Measurements from ENCODE around the gene AASS.
"Not testable (repeated sequence)": the region's sequence is repeated elsewhere in the genome, so short reads cannot be mapped to it uniquely, and the experiment has no call there.

Gene AASS

GRCh38 chr7:122136078-122136477 is 8.0 kb downstream of the AASS start:
- H3K4ac ChIP-seq (ENCODE audit: low read depth, low read length) = no peak overlapping the region
- peaks cover 5% of the 10 kb centered on the region for H3K79me1 ChIP-seq (ENCODE audit: low read length)
- peaks cover 38% of the 10 kb centered on the region for H3K79me2 ChIP-seq (ENCODE audit: control insufficient read depth, insufficient read depth, low read length)
- no peak overlapping the region for H3K23ac ChIP-seq (ENCODE audit: low read length)
- no peaks in the 10 kb centered on the region for H3K36me3 ChIP-seq (ENCODE audit: control insufficient read depth, insufficient read depth, low read length)
- WGBS (ENCODE audit: extremely low coverage, insufficient coverage, low lambda C conversion rate) = no CpG with 5 or more reads among the region's 3 CpGs
- peaks cover 3% of the 10 kb centered on the region for H3K4me1 ChIP-seq (ENCODE audit: control insufficient read depth, low read depth, low read length)
- H2BK15ac ChIP-seq (replicated peaks; ENCODE audit: low read depth) = no peak overlapping the region
- no peaks in the 10 kb centered on the region for H3K27me3 ChIP-seq (ENCODE audit: insufficient read depth, low read length, poor library complexity)
- no peak overlapping the region for H3K4me3 ChIP-seq (ENCODE audit: low read length)
- H2BK120ac ChIP-seq (ENCODE audit: low read depth, low read length) = no peak overlapping the region
- H2AK5ac ChIP-seq (ENCODE audit: low read length) = no peak overlapping the region
- H4K8ac ChIP-seq (ENCODE audit: low read depth, low read length) = no peak overlapping the region
- H3K27ac ChIP-seq (ENCODE audit: low read depth, low read length) = no peak overlapping the region
- no peak overlapping the region for H3K18ac ChIP-seq (ENCODE audit: low read length)
- DNase-seq = no peak
- H3K4me2 ChIP-seq (ENCODE audit: low read length) = no peak overlapping the region
- no peak overlapping the region for H4K5ac ChIP-seq (ENCODE audit: low read length)
- H2BK5ac ChIP-seq (ENCODE audit: low read length) = no peak overlapping the region
- no peak overlapping the region for H3K9ac ChIP-seq (ENCODE audit: low read length)
- H3K56ac ChIP-seq (ENCODE audit: low read length) = no peak overlapping the region

DNA sequence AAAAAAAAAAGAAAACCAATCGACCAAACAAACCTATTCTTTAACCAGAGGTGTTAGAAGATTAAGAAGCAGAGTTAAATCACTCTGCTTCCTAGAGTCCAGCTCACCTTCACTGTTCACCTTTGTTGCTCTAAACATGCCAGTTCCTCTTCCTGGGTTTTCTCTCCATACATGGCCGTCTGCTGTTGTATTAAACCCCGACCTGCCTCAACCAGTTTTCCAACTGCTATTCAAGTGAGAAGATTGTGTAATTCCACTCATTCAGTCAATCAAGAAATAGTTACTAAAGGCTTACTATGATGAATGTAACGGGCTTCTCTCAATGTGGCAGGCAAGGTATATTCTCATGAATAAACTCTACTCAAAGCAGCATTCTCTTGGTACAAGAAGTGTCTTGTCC is 8.8 kb downstream of the AASS start:
- Histone ChIP-seq H2BK120ac (ENCODE audit: low read depth, low read length) (no peak overlapping the region), H3K23ac (ENCODE audit: low read length) (no peak overlapping the region), H3K4me3 (ENCODE audit: low read length) (no peak overlapping the region), H2BK5ac (ENCODE audit: low read length) (no peak overlapping the region), H3K79me2 (ENCODE audit: control insufficient read depth, insufficient read depth, low read length) (peaks cover 35% of the 10 kb centered on the region), H4K5ac (ENCODE audit: low read length) (no peak overlapping the region), H3K27me3 (ENCODE audit: insufficient read depth, low read length, poor library complexity) (no peaks in the 10 kb centered on the region), H3K4ac (ENCODE audit: low read depth, low read length) (no peak overlapping the region), H3K79me1 (ENCODE audit: low read length) (peaks cover 5% of the 10 kb centered on the region), H3K56ac (ENCODE audit: low read length) (no peak overlapping the region), H3K4me1 (ENCODE audit: control insufficient read depth, low read depth, low read length) (peaks cover 3% of the 10 kb centered on the region), H2AK5ac (ENCODE audit: low read length) (no peak overlapping the region), H3K27ac (ENCODE audit: low read depth, low read length) (no peak overlapping the region), H3K4me2 (ENCODE audit: low read length) (no peak overlapping the region), H4K8ac (ENCODE audit: low read depth, low read length) (no peak overlapping the region), H2BK15ac (replicated peaks; ENCODE audit: low read depth) (no peak overlapping the region), H3K36me3 (ENCODE audit: control insufficient read depth, insufficient read depth, low read length) (no peaks in the 10 kb centered on the region), H3K18ac (ENCODE audit: low read length) (no peak overlapping the region), H3K9ac (ENCODE audit: low read length) (no peak overlapping the region)
- DNase-seq = no peak
- no CpG with 5 or more reads among the region's 4 CpGs for WGBS (ENCODE audit: extremely low coverage, insufficient coverage, low lambda C conversion rate)

GRCh38 chr7:122134793-122135192 is 9.3 kb downstream of the AASS start:
- not testable (repeated sequence) for H3K4me2 ChIP-seq (ENCODE audit: low read length); H3K18ac ChIP-seq (ENCODE audit: low read length); H4K5ac ChIP-seq (ENCODE audit: low read length); H3K27me3 ChIP-seq (ENCODE audit: insufficient read depth, low read length, poor library complexity); DNase-seq; H3K9ac ChIP-seq (ENCODE audit: low read length); H2BK5ac ChIP-seq (ENCODE audit: low read length); H3K36me3 ChIP-seq (ENCODE audit: control insufficient read depth, insufficient read depth, low read length); H3K79me1 ChIP-seq (ENCODE audit: low read length); H3K4ac ChIP-seq (ENCODE audit: low read depth, low read length); H3K4me1 ChIP-seq (ENCODE audit: control insufficient read depth, low read depth, low read length); H4K8ac ChIP-seq (ENCODE audit: low read depth, low read length); H3K56ac ChIP-seq (ENCODE audit: low read length); H3K23ac ChIP-seq (ENCODE audit: low read length); H3K4me3 ChIP-seq (ENCODE audit: low read length); H2BK120ac ChIP-seq (ENCODE audit: low read depth, low read length); H2BK15ac ChIP-seq (replicated peaks; ENCODE audit: low read depth); H2AK5ac ChIP-seq (ENCODE audit: low read length); H3K27ac ChIP-seq (ENCODE audit: low read depth, low read length)
- H3K79me2 ChIP-seq (ENCODE audit: control insufficient read depth, insufficient read depth, low read length) = peaks cover 32% of the 10 kb centered on the region
- no CpG with 5 or more reads among the region's 3 CpGs for WGBS (ENCODE audit: extremely low coverage, insufficient coverage, low lambda C conversion rate)

DNA sequence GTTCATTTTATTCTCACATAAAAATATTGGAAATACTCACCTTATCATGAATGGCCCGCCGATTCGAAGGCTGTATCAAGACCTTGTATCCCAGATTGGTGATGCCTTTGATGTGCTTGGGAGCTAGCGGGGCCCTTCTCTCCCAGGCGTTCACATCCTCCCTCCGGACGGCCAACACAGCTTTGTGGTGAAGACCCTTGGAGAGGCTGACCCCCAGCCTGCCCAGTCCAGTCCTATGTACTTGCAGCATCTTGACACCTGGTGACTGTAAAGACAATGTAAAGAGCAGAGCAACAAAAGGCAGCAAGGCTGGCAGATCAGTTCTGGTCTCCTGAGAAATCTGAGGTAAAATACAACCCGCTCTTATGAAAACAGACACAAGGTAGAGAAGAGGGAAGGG is 10.6 kb downstream of the AASS start:
- Histone ChIP-seq H3K4me3 (ENCODE audit: low read length) (no peak overlapping the region), H2BK5ac (ENCODE audit: low read length) (no peak overlapping the region), H3K4me2 (ENCODE audit: low read length) (no peak overlapping the region), H3K56ac (ENCODE audit: low read length) (no peak overlapping the region), H2AK5ac (ENCODE audit: low read length) (no peak overlapping the region), H3K23ac (ENCODE audit: low read length) (no peak overlapping the region), H3K79me2 (ENCODE audit: control insufficient read depth, insufficient read depth, low read length) (peaks cover 25% of the 10 kb centered on the region), H3K9ac (ENCODE audit: low read length) (no peak overlapping the region), H2BK120ac (ENCODE audit: low read depth, low read length) (no peak overlapping the region), H4K5ac (ENCODE audit: low read length) (no peak overlapping the region), H4K8ac (ENCODE audit: low read depth, low read length) (no peak overlapping the region), H3K79me1 (ENCODE audit: low read length) (peaks cover 5% of the 10 kb centered on the region), H3K4ac (ENCODE audit: low read depth, low read length) (no peak overlapping the region), H3K27me3 (ENCODE audit: insufficient read depth, low read length, poor library complexity) (no peaks in the 10 kb centered on the region), H3K27ac (ENCODE audit: low read depth, low read length) (no peak overlapping the region), H3K4me1 (ENCODE audit: control insufficient read depth, low read depth, low read length) (peaks cover 3% of the 10 kb centered on the region), H3K36me3 (ENCODE audit: control insufficient read depth, insufficient read depth, low read length) (no peaks in the 10 kb centered on the region), H2BK15ac (replicated peaks; ENCODE audit: low read depth) (no peak overlapping the region), H3K18ac (ENCODE audit: low read length) (no peak overlapping the region)
- no CpG with 5 or more reads among the region's 8 CpGs for WGBS (ENCODE audit: extremely low coverage, insufficient coverage, low lambda C conversion rate)
- DNase-seq = no peak

DNA sequence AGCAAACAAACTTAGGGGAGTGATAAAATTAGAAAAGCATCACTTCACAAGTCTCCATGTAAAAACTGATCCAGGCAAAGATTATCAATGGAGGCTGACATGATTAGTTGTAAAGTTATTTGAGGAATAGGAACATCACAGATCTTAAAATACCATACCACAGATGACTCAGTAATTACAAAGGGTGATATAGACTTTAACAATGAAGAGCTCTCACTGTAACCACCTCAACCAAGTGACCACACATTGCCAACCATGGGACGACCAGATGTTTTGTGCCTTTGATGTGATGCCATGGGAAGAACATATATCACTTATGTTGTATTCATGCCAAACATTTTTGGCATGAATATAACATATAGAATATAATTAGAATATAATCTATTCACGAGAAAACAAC is 11.7 kb downstream of the AASS start:
- H3K36me3 ChIP-seq (ENCODE audit: control insufficient read depth, insufficient read depth, low read length) = no peaks in the 10 kb centered on the region
- no peaks in the 10 kb centered on the region for H3K27me3 ChIP-seq (ENCODE audit: insufficient read depth, low read length, poor library complexity)
- no peak overlapping the region for H3K4me3 ChIP-seq (ENCODE audit: low read length)
- H3K18ac ChIP-seq (ENCODE audit: low read length) = no peak overlapping the region
- peaks cover 20% of the 10 kb centered on the region for H3K79me2 ChIP-seq (ENCODE audit: control insufficient read depth, insufficient read depth, low read length)
- H2AK5ac ChIP-seq (ENCODE audit: low read length) = no peak overlapping the region
- no peak overlapping the region for H3K27ac ChIP-seq (ENCODE audit: low read depth, low read length)
- no peak overlapping the region for H3K23ac ChIP-seq (ENCODE audit: low read length)
- H3K56ac ChIP-seq (ENCODE audit: low read length) = no peak overlapping the region
- H3K4me1 ChIP-seq (ENCODE audit: control insufficient read depth, low read depth, low read length) = no peaks in the 10 kb centered on the region
- no peak overlapping the region for H4K8ac ChIP-seq (ENCODE audit: low read depth, low read length)
- H2BK15ac ChIP-seq (replicated peaks; ENCODE audit: low read depth) = no peak overlapping the region
- H4K5ac ChIP-seq (ENCODE audit: low read length) = no peak overlapping the region
- H3K4ac ChIP-seq (ENCODE audit: low read depth, low read length) = no peak overlapping the region
- no peak for DNase-seq
- H2BK120ac ChIP-seq (ENCODE audit: low read depth, low read length) = no peak overlapping the region
- H3K9ac ChIP-seq (ENCODE audit: low read length) = no peak overlapping the region
- WGBS (ENCODE audit: extremely low coverage, insufficient coverage, low lambda C conversion rate) = no CpG with 5 or more reads among the region's 2 CpGs
- no peak overlapping the region for H3K4me2 ChIP-seq (ENCODE audit: low read length)
- H3K79me1 ChIP-seq (ENCODE audit: low read length) = peaks cover 4% of the 10 kb centered on the region
- no peak overlapping the region for H2BK5ac ChIP-seq (ENCODE audit: low read length)

DNA sequence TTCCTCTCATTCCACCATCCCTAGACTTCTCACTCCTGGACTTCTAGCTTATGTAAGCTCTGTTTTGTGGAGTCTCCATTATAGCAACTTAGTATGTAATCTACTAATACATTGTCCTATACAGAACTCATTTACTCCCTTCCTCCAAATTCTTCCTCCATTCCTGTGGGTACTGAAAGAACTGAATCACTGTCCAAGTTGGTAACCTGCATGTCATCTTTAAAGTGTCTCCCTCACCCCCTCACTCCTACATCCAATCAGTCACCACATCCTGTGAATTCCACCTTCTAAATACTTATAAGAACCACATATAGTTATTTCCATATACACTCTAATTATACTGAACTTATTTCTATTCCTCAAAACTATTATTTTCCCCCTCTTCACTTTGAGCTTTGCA is 20.3 kb downstream of the AASS start:
- no peak overlapping the region for H4K8ac ChIP-seq (ENCODE audit: low read depth, low read length)
- H3K56ac ChIP-seq (ENCODE audit: low read length) = no peak overlapping the region

More for the DNA sequence above, 20.3 kb downstream of the AASS start:
- no peak overlapping the region for H2BK5ac ChIP-seq (ENCODE audit: low read length)
- no peaks in the 10 kb centered on the region for H3K36me3 ChIP-seq (ENCODE audit: control insufficient read depth, insufficient read depth, low read length)
- DNase-seq = no peak
- H2BK15ac ChIP-seq (replicated peaks; ENCODE audit: low read depth) = no peak overlapping the region
- no peak overlapping the region for H3K27ac ChIP-seq (ENCODE audit: low read depth, low read length)
- no peaks in the 10 kb centered on the region for H3K79me2 ChIP-seq (ENCODE audit: control insufficient read depth, insufficient read depth, low read length)
- no peak overlapping the region for H3K9ac ChIP-seq (ENCODE audit: low read length)
- no peak overlapping the region for H3K4ac ChIP-seq (ENCODE audit: low read depth, low read length)
- no peak overlapping the region for H3K4me2 ChIP-seq (ENCODE audit: low read length)
- H4K5ac ChIP-seq (ENCODE audit: low read length) = no peak overlapping the region
- no peak overlapping the region for H2BK120ac ChIP-seq (ENCODE audit: low read depth, low read length)
- H3K23ac ChIP-seq (ENCODE audit: low read length) = no peak overlapping the region
- H3K4me3 ChIP-seq (ENCODE audit: low read length) = no peak overlapping the region
- H3K27me3 ChIP-seq (ENCODE audit: insufficient read depth, low read length, poor library complexity) = no peaks in the 10 kb centered on the region
- no peaks in the 10 kb centered on the region for H3K79me1 ChIP-seq (ENCODE audit: low read length)
- H3K4me1 ChIP-seq (ENCODE audit: control insufficient read depth, low read depth, low read length) = no peaks in the 10 kb centered on the region
- no peak overlapping the region for H2AK5ac ChIP-seq (ENCODE audit: low read length)
- no peak overlapping the region for H3K18ac ChIP-seq (ENCODE audit: low read length)

Data from mesendoderm (in vitro differentiated cells).